GM19193 (cell line): ENCODE measurements around the gene LARP6.

Experiments
- POLR2A ChIP-seq: IDR thresholded peaks from 4 replicates; pipeline ENCODE4 v1.6.1; 2011; ENCODE audit not compliant: insufficient read depth, insufficient read length; ENCODE audit errors: extremely low read depth

The LARP6 gene

GRCh38 chr15:70867911-70868467, 14.0 kb upstream of the LARP6 start:
- TF ChIP-seq POLR2A: no peak

- no peak for TF ChIP-seq POLR2A
These were observed 13.2 kb upstream of the LARP6 start for GRCh38 chr15:70866982-70867641.

- no peak for TF ChIP-seq POLR2A
These were observed 9.7 kb upstream of the LARP6 start for GRCh38 chr15:70863450-70864218.

- TF ChIP-seq POLR2A: no peak
These were observed 6.0 kb upstream of the LARP6 start for GRCh38 chr15:70859998-70860397.

- TF ChIP-seq POLR2A: no peak
These were observed 5.5 kb upstream of the LARP6 start for GRCh38 chr15:70859322-70859908.

- TF ChIP-seq POLR2A: no peak
These were observed 3.8 kb upstream of the LARP6 start for GRCh38 chr15:70857562-70858285.

GRCh38 chr15:70856884-70857561, 3.1 kb upstream of the LARP6 start:
- no peak for TF ChIP-seq POLR2A

GRCh38 chr15:70856177-70856883, 2.4 kb upstream of the LARP6 start:
- TF ChIP-seq POLR2A: no peak

GRCh38 chr15:70855764-70856163, 1.8 kb upstream of the LARP6 start:
- no peak for TF ChIP-seq POLR2A

GRCh38 chr15:70854666-70854976, 664 bp upstream of the LARP6 start:
- no peak for TF ChIP-seq POLR2A

GRCh38 chr15:70853318-70853972, 512 bp downstream of the LARP6 start:
- no peak for TF ChIP-seq POLR2A

GRCh38 chr15:70852501-70853317, 1.2 kb downstream of the LARP6 start:
- TF ChIP-seq POLR2A: no peak

GRCh38 chr15:70851889-70852288, 2.1 kb downstream of the LARP6 start:
- no peak for TF ChIP-seq POLR2A
